Activated CD8-positive, alpha-beta T cell treated with anti-CD3 and anti-CD28 coated beads for 36 hours (primary cell): ENCODE measurements around the gene RPS6KA2. TPM values are rescaled to one million over a fixed set of nuclear protein-coding genes. Genes with fewer than 3 reads are reported as not detected.

ENCODE experiments used
- ATAC-seq: fragments of 200-7000 bp; cut with Tn5 transposase; one replicate; pipeline ENCODE4 v1.10.0; 2021; ENCODE audit warnings: mild to moderate bottlenecking, moderate library complexity
- CTCF ChIA-PET: fragments of 350-600 bp; sonication (Branson Sonifier 250); formaldehyde crosslinking; loops from one replicate; lab custom pipeline; 2021; ENCODE audit warnings: antibody characterized with exemption; lab: Charles Lee
- POLR2A ChIA-PET: fragments of 350-600 bp; sonication (Branson Sonifier 250); formaldehyde crosslinking; loops from one replicate; lab custom pipeline; 2021; ENCODE audit warnings: antibody characterized with exemption; lab: Charles Lee
- DNase-seq: peaks from one replicate; pipeline ENCODE4 v3.0.0-alpha.2; 2020
- H3K27ac Mint-ChIP-seq: one replicate; pipeline ENCODE4 v1.8.0; 2021; ENCODE audit warnings: mild to moderate bottlenecking, mixed read lengths
- H3K27me3 Mint-ChIP-seq: one replicate; pipeline ENCODE4 v1.8.0; 2021; ENCODE audit warnings: mixed read lengths
- H3K36me3 Mint-ChIP-seq: one replicate; pipeline ENCODE4 v1.8.0; 2021; ENCODE audit warnings: low read depth, mixed read lengths
- H3K4me1 Mint-ChIP-seq: one replicate; pipeline ENCODE4 v1.8.0; 2021; ENCODE audit warnings: low read depth, mixed read lengths
- H3K4me3 Mint-ChIP-seq: one replicate; pipeline ENCODE4 v1.8.0; 2021; ENCODE audit warnings: mild to moderate bottlenecking, moderate library complexity, mixed read lengths
- H3K9me3 Mint-ChIP-seq: one replicate; pipeline ENCODE4 v1.8.0; 2021; ENCODE audit warnings: mixed read lengths
- CTCF ChIP-seq: fragments of 200-600 bp; IDR thresholded peaks from one replicate; pipeline ENCODE4 v1.8.0; 2022; ENCODE audit warnings: antibody characterized with exemption, mild to moderate bottlenecking
- intact Hi-C: fragments of 100-400 bp; cut with micrococcal nuclease; formaldehyde crosslinking; loops from one replicate; pipeline ENCODE4 v1.10.0; 2022
- total RNA-seq, 2 experiments: library from RNA; stranded (reverse); gene quantifications; one replicate each; pipeline ENCODE4 v1.2.3, GENCODE V29; 2021

RPS6KA2 gene
- total RNA-seq, 2 experiments from 2014 or later = 5.8 TPM

- Mint-ChIP-seq H3K27me3 (peaks cover 8% of the 10 kb centered on the region), H3K4me1 (peaks cover 4% of the 10 kb centered on the region), H3K9me3 (no peaks in the 10 kb centered on the region), H3K27ac (no peak overlapping the region), H3K4me3 (no peak overlapping the region), H3K36me3 (no peaks in the 10 kb centered on the region)
- TF ChIP-seq CTCF = no peak
- no peak for ATAC-seq
- intact Hi-C loops = no loop called here
- ChIA-PET CTCF (interaction anchor here (1.3 kb wide), 1 partner anchor 18 kb away, joined by 3 read pairs; no protein-coding TSS in a partner anchor), POLR2A (no interaction called here)
- no peak for DNase-seq
Observed at GRCh38 chr6:166551754-166552495, 75.1 kb downstream of the RPS6KA2 start.

GRCh38 chr6:166546653-166547052, 80.4 kb downstream of the RPS6KA2 start:
- ChIA-PET POLR2A (no interaction called here), CTCF (no interaction called here)
- Mint-ChIP-seq H3K4me3 (no peak overlapping the region), H3K4me1 (peaks cover 5% of the 10 kb centered on the region), H3K27me3 (no peaks in the 10 kb centered on the region), H3K9me3 (no peaks in the 10 kb centered on the region), H3K27ac (no peak overlapping the region), H3K36me3 (no peaks in the 10 kb centered on the region)
- ATAC-seq = no peak
- no peak for DNase-seq
- TF ChIP-seq CTCF = no peak
- intact Hi-C loops = no loop called here

GRCh38 chr6:166545156-166546034, 81.7 kb downstream of the RPS6KA2 start:
- Mint-ChIP-seq H3K4me1 (peaks cover 18% of the 10 kb centered on the region), H3K27ac (no peak overlapping the region), H3K27me3 (no peaks in the 10 kb centered on the region), H3K36me3 (no peaks in the 10 kb centered on the region), H3K4me3 (no peak overlapping the region), H3K9me3 (no peaks in the 10 kb centered on the region)
- TF ChIP-seq CTCF = no peak
- no peak for DNase-seq
- POLR2A ChIA-PET = interaction anchor here (1.0 kb wide), 1 partner anchor 18 kb away, joined by 3 read pairs; no protein-coding TSS in a partner anchor
- no peak for ATAC-seq
- CTCF ChIA-PET = no interaction called here
- intact Hi-C loops = no loop called here

- Mint-ChIP-seq H3K36me3 (no peaks in the 10 kb centered on the region), H3K4me3 (no peak overlapping the region), H3K4me1 (peaks cover 23% of the 10 kb centered on the region), H3K27me3 (no peaks in the 10 kb centered on the region), H3K27ac (no peak overlapping the region), H3K9me3 (no peaks in the 10 kb centered on the region)
- CTCF ChIA-PET = no interaction called here
- ATAC-seq (no peak), DNase-seq (no peak)
- POLR2A ChIA-PET = interaction anchor here (1.0 kb wide), 1 partner anchor 17 kb away, joined by 3 read pairs; no protein-coding TSS in a partner anchor
- intact Hi-C loops = no loop called here
- TF ChIP-seq CTCF = no peak
Observed at GRCh38 chr6:166544296-166544605, 82.8 kb downstream of the RPS6KA2 start.
